Activated CD8-positive, alpha-beta T cell treated with anti-CD3 and anti-CD28 coated beads for 36 hours (primary cell): ENCODE results near the gene FRMD8. TPM values are rescaled to one million over a fixed set of nuclear protein-coding genes. Genes with fewer than 3 reads are reported as not detected.

ENCODE experiments used
- ATAC-seq: fragments of 200-7000 bp; cut with Tn5 transposase; one replicate; pipeline ENCODE4 v1.10.0; 2021; ENCODE audit warnings: mild to moderate bottlenecking, moderate library complexity
- CTCF ChIA-PET: fragments of 350-600 bp; sonication (Branson Sonifier 250); formaldehyde crosslinking; loops from one replicate; lab custom pipeline; 2021; ENCODE audit warnings: antibody characterized with exemption; lab: Charles Lee
- POLR2A ChIA-PET: fragments of 350-600 bp; sonication (Branson Sonifier 250); formaldehyde crosslinking; loops from one replicate; lab custom pipeline; 2021; ENCODE audit warnings: antibody characterized with exemption; lab: Charles Lee
- DNase-seq: peaks from one replicate; pipeline ENCODE4 v3.0.0-alpha.2; 2020
- H3K27ac Mint-ChIP-seq: one replicate; pipeline ENCODE4 v1.8.0; 2021; ENCODE audit warnings: mild to moderate bottlenecking, mixed read lengths
- H3K27me3 Mint-ChIP-seq: one replicate; pipeline ENCODE4 v1.8.0; 2021; ENCODE audit warnings: mixed read lengths
- H3K36me3 Mint-ChIP-seq: one replicate; pipeline ENCODE4 v1.8.0; 2021; ENCODE audit warnings: low read depth, mixed read lengths
- H3K4me1 Mint-ChIP-seq: one replicate; pipeline ENCODE4 v1.8.0; 2021; ENCODE audit warnings: low read depth, mixed read lengths
- H3K4me3 Mint-ChIP-seq: one replicate; pipeline ENCODE4 v1.8.0; 2021; ENCODE audit warnings: mild to moderate bottlenecking, moderate library complexity, mixed read lengths
- H3K9me3 Mint-ChIP-seq: one replicate; pipeline ENCODE4 v1.8.0; 2021; ENCODE audit warnings: mixed read lengths
- intact Hi-C: fragments of 100-400 bp; cut with micrococcal nuclease; formaldehyde crosslinking; loops from one replicate; pipeline ENCODE4 v1.10.0; 2022
- total RNA-seq, 2 experiments: library from RNA; stranded (reverse); gene quantifications; one replicate each; pipeline ENCODE4 v1.2.3, GENCODE V29; 2021
- TF ChIP-seq, protein P1 (sequence below): fragments of 200-600 bp; IDR thresholded peaks from one replicate; pipeline ENCODE4 v1.8.0; 2022; ENCODE audit warnings: antibody characterized with exemption, mild to moderate bottlenecking

FRMD8 gene
- total RNA-seq, 2 experiments from 2014 or later = 26.8 to 33.3 TPM

DNA sequence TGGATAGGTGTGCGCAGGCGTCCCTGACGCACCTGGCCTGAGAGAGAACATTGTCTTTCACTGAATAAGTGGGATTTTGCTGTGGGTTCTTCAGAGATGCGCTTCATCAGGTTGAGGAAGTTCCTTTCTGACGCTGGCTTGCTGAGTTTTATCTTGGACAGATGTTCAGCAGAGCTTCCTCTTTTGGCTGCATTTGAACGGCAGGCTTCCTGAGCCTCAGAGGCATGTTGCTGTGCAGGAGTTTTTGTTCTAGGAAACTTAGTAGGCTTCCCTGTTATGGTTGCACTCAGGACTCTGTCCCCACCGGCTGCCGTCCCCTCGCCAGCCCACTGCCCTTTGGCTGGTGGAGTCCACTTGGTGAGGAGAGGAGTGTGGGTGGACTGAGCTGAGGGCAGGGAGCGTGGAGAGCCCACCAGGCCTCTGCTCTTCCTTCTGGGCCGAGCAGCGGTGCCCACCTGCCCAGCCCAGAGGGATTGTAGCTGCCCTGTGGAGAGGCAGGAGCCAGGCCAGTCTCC is 17.2 kb downstream of the FRMD8 start:
- no peak for ATAC-seq
- intact Hi-C loops = no loop called here
- Mint-ChIP-seq H3K4me1 (peaks cover 6% of the 10 kb centered on the region), H3K9me3 (no peaks in the 10 kb centered on the region), H3K27ac (no peak overlapping the region), H3K27me3 (no peaks in the 10 kb centered on the region), H3K4me3 (no peak overlapping the region), H3K36me3 (peaks cover 20% of the 10 kb centered on the region)
- DNase-seq = no peak
- POLR2A ChIA-PET = interaction anchor here (0.6 to 4.9 kb wide), 5 partner anchors 12 to 95 kb away, joined by 3 to 24 read pairs (median 3); partner anchors contain the start of gene MALAT1
- TF ChIP-seq, protein P1, sequence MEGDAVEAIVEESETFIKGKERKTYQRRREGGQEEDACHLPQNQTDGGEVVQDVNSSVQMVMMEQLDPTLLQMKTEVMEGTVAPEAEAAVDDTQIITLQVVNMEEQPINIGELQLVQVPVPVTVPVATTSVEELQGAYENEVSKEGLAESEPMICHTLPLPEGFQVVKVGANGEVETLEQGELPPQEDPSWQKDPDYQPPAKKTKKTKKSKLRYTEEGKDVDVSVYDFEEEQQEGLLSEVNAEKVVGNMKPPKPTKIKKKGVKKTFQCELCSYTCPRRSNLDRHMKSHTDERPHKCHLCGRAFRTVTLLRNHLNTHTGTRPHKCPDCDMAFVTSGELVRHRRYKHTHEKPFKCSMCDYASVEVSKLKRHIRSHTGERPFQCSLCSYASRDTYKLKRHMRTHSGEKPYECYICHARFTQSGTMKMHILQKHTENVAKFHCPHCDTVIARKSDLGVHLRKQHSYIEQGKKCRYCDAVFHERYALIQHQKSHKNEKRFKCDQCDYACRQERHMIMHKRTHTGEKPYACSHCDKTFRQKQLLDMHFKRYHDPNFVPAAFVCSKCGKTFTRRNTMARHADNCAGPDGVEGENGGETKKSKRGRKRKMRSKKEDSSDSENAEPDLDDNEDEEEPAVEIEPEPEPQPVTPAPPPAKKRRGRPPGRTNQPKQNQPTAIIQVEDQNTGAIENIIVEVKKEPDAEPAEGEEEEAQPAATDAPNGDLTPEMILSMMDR = no peak
- CTCF ChIA-PET = no interaction called here

DNA sequence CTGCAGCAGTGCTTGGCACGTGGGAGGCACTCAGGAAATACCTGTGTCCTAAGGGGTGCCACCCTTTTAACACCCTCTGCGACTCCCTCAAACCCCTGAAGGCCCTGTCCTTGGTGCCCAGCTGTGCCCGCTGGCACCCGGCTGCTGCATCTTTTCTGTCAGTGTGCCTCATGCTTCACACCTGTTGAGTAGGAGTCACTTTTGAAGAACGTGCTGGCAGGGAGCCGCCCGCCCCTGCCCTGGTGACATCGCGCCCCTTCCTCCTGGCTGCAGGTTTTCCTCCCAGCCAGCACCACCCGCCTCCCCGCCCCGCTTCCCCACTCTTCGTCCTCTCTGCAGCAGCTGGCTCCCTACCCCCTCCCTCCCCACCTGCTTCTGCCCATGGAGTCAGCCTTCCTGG is 17.8 kb downstream of the FRMD8 start:
- H3K36me3 Mint-ChIP-seq = peaks cover 24% of the 10 kb centered on the region

DNA sequence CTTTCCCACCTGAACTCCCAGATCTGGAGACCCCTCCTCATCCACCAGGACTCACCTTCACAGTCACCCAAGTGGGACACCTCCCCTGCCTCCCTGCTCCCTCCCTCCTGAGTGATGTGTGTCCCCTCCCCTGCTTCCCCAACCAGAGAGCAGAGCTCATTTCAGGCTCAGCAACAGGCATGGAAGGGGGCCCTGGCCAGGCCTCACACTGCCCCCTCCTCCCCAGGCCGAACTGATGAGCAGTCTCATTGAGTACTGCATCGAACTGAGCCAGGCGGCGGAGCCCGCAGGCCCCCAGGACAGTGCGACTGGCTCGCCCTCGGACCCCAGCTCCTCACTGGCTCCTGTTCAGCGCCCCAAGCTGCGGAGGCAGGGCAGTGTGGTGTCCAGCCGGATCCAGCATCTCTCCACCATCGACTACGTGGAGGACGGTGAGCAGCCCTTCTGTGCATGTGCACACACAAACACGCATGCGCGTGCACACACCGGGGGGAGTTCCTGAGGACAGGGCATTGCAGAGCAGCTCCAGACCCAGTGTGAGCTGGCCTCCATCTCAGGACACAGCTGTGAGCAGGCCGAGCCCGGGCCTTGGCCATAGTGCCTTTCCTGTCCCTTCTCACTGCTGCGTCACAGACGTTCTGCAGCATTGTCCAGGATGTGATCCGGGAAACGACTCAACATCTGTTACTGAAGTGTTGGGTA is 18.4 kb downstream of the FRMD8 start:
- no peak for DNase-seq
- H3K4me3 Mint-ChIP-seq = no peak overlapping the region
- H3K9me3 Mint-ChIP-seq = no peaks in the 10 kb centered on the region
- peaks cover 23% of the 10 kb centered on the region for H3K36me3 Mint-ChIP-seq
- H3K27me3 Mint-ChIP-seq = no peaks in the 10 kb centered on the region
- peaks cover 6% of the 10 kb centered on the region for H3K4me1 Mint-ChIP-seq
- intact Hi-C loops = no loop called here
- ChIA-PET POLR2A (interaction anchor here (0.8 to 4.9 kb wide), 5 partner anchors 12 to 94 kb away, joined by 3 to 24 read pairs (median 4); partner anchors contain the start of genes MALAT1 and SLC25A45), CTCF (interaction anchor here (1.2 to 1.6 kb wide), 2 partner anchors 10 to 136 kb away, joined by 4 to 5 read pairs; no protein-coding TSS in a partner anchor)
- TF ChIP-seq, protein P1 = no peak
- ATAC-seq = no peak
- H3K27ac Mint-ChIP-seq = peak overlapping the region; percentile 8

More for the DNA sequence above, 17.8 kb downstream of the FRMD8 start:
- ChIA-PET POLR2A (interaction anchor here (0.6 to 4.9 kb wide), 8 partner anchors 12 to 95 kb away, joined by 3 to 24 read pairs (median 4); partner anchors contain the start of genes MALAT1 and SLC25A45), CTCF (no interaction called here)
- intact Hi-C loops = no loop called here
- H3K4me1 Mint-ChIP-seq = peaks cover 6% of the 10 kb centered on the region
- DNase-seq = no peak
- ATAC-seq = no peak
- H3K27ac Mint-ChIP-seq = no peak overlapping the region
- no peaks in the 10 kb centered on the region for H3K27me3 Mint-ChIP-seq
- no peaks in the 10 kb centered on the region for H3K9me3 Mint-ChIP-seq
- no peak overlapping the region for H3K4me3 Mint-ChIP-seq
- TF ChIP-seq, protein P1 = no peak

DNA sequence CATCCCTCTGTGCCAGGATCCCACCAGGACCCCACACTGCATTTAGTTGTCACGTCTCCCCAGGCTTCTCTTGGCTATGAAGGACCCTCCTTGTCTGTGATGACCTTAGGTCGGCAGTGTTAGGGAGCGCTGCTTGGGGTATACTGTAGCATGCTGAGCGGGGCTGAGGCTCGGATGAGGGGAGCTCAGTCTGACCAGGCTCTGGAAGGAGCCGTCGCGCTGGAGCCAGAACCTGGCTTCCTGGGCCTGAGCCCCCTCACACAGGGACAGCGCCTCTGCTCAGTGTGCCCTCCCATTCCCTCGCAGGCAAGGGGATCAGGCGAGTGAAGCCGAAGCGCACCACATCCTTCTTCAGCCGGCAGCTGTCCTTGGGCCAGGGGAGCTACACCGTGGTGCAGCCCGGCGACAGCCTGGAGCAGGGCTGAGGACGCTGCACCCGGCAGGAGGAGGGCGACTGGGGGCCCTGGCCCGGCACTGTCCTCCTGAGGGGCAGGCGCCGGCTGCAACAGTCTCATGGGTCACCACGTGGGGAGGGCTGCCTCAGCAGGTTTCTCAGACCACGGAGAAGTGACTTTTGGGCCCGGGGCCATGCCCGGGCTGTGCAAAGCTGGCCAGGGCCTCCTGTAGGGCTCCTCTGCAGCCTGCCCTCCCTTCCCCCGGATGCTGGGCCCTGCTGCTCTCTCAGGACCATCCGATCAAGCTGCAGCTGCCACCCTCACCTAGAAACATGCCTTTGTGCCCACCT is 24.7 kb downstream of the FRMD8 start:
- ATAC-seq (no peak), DNase-seq (no peak)
- POLR2A ChIA-PET = interaction anchor here (12.0 to 21.0 kb wide), 2 partner anchors 15 to 92 kb away, joined by 181 to 4842 read pairs; partner anchors contain the start of genes MALAT1 and NEAT1
- no peaks in the 10 kb centered on the region for H3K9me3 Mint-ChIP-seq
- TF ChIP-seq, protein P1 = no peak
- H3K4me1 Mint-ChIP-seq = peaks cover 6% of the 10 kb centered on the region
- H3K27me3 Mint-ChIP-seq = no peaks in the 10 kb centered on the region
- no peak overlapping the region for H3K27ac Mint-ChIP-seq
- no peak overlapping the region for H3K4me3 Mint-ChIP-seq
- CTCF ChIA-PET = no interaction called here
- peaks cover 18% of the 10 kb centered on the region for H3K36me3 Mint-ChIP-seq
- intact Hi-C loops = no loop called here
